ENCODE results near the gene CBLB. TPM values are rescaled to one million over a fixed set of nuclear protein-coding genes. Genes with fewer than 3 reads are reported as not detected.

Gene CBLB
- total RNA-seq, 6 experiments from 2014 or later: 9.4 to 21.4 (median 18.2) TPM

DNA sequence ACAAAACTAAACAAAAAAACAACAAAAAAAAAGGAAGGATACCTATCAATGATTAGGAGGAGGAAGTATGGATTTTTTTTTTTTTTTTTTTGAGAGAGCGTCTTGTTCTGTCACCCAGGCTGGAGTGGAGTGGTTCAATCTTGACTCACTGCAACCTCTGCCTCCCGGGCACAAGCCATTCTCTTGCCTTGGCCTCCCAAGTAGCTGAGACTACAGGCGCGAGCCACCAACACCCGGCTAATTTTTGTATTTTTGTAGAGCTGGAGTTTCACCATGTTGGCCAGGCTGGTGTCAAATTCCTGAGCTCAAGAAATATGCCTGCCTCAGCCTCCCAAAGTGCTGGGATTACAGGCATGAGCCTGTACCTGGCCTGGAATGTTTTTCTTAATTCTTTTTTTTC, 195.8 kb downstream of the CBLB start:
- no peak for DNase-seq
- no peaks in the 10 kb centered on the region for H3K27me3 ChIP-seq
- H3K9me3 ChIP-seq: no peaks in the 10 kb centered on the region
- WGBS (ENCODE audit: insufficient coverage, low coverage, low lambda C conversion rate, missing lambda C conversion rate): 80% methylated on average over 1 of the region's 5 CpGs
- peaks cover 0 to 9% (median 0%) of the 10 kb centered on the region in 4 donors for H3K4me1 ChIP-seq
- no peak for TF ChIP-seq POLR2A (IDR thresholded peaks at IDR 0.05)
- TF ChIP-seq, protein P1, sequence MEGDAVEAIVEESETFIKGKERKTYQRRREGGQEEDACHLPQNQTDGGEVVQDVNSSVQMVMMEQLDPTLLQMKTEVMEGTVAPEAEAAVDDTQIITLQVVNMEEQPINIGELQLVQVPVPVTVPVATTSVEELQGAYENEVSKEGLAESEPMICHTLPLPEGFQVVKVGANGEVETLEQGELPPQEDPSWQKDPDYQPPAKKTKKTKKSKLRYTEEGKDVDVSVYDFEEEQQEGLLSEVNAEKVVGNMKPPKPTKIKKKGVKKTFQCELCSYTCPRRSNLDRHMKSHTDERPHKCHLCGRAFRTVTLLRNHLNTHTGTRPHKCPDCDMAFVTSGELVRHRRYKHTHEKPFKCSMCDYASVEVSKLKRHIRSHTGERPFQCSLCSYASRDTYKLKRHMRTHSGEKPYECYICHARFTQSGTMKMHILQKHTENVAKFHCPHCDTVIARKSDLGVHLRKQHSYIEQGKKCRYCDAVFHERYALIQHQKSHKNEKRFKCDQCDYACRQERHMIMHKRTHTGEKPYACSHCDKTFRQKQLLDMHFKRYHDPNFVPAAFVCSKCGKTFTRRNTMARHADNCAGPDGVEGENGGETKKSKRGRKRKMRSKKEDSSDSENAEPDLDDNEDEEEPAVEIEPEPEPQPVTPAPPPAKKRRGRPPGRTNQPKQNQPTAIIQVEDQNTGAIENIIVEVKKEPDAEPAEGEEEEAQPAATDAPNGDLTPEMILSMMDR (IDR thresholded peaks at IDR 0.05): no peak
- intact Hi-C loops (cut with DNase I): no loop called here
- no peak for ATAC-seq
- peaks cover 0 to 8% (median 8%) of the 10 kb centered on the region in 4 donors for H3K36me3 ChIP-seq
- no peak overlapping the region for H3K27ac ChIP-seq
- no peak overlapping the region for H3K4me3 ChIP-seq

DNA sequence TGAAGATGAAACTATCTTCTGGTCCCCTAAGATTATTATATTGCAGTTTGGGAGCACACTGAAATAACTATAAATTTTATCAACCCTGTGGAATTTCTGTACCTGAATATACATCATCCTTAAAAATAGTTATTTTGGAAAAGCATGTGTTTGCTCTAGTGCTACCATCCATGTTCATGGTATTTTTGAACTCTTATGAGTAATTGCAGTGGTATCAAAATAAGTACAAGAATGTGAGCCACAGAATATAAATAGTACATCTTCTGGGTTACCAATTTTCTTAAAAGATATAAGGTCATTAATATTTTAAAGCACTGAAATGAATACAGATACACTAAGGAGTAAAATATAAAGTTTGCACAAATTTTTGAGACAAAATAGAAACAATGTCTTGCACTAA, 206.5 kb downstream of the CBLB start:
- Histone ChIP-seq H3K36me3 (peaks cover 0 to 10% (median 2%) of the 10 kb centered on the region in 4 donors), H3K27ac (no peak overlapping the region), H3K27me3 (no peaks in the 10 kb centered on the region), H3K4me1 (no peaks in the 10 kb centered on the region), H3K4me3 (no peak overlapping the region), H3K9me3 (no peaks in the 10 kb centered on the region)
- DNase-seq: no peak
- TF ChIP-seq POLR2A (IDR thresholded peaks at IDR 0.05): no peak
- TF ChIP-seq, protein P1 (IDR thresholded peaks at IDR 0.05): no peak
- no peak for ATAC-seq
- intact Hi-C loops (cut with DNase I): no loop called here

DNA sequence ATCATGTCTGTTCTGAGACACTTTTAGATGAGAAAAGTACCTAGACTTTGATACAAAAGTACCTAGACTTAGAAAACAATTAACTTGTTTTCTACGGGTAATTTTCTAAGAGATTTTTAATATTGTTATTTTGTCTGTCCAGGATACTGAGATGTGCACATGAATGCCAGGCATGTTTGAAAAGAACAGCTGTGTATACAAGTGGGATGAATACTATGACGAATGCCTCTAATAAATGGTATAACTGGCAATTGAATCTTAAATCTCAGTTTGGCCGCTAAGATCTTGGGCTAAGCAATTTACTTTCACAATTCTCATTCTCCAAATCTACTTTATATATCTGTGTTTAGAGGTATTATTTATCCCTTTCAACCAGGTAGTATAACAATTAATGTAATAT, 207.4 kb downstream of the CBLB start:
- H3K9me3 ChIP-seq: no peaks in the 10 kb centered on the region
- no peak for TF ChIP-seq POLR2A (IDR thresholded peaks at IDR 0.05)
- TF ChIP-seq, protein P1 (IDR thresholded peaks at IDR 0.05): no peak
- H3K4me3 ChIP-seq: no peak overlapping the region
- 98% methylated on average over 3 of the region's 3 CpGs for WGBS (ENCODE audit: insufficient coverage, low coverage, low lambda C conversion rate, missing lambda C conversion rate)
- H3K36me3 ChIP-seq: peaks cover 0 to 10% (median 0%) of the 10 kb centered on the region in 4 donors
- no peak overlapping the region for H3K27ac ChIP-seq
- H3K4me1 ChIP-seq: peaks cover 0 to 5% (median 0%) of the 10 kb centered on the region in 4 donors
- intact Hi-C loops (cut with DNase I): no loop called here
- ATAC-seq: no peak
- no peaks in the 10 kb centered on the region for H3K27me3 ChIP-seq
- DNase-seq: no peak

DNA sequence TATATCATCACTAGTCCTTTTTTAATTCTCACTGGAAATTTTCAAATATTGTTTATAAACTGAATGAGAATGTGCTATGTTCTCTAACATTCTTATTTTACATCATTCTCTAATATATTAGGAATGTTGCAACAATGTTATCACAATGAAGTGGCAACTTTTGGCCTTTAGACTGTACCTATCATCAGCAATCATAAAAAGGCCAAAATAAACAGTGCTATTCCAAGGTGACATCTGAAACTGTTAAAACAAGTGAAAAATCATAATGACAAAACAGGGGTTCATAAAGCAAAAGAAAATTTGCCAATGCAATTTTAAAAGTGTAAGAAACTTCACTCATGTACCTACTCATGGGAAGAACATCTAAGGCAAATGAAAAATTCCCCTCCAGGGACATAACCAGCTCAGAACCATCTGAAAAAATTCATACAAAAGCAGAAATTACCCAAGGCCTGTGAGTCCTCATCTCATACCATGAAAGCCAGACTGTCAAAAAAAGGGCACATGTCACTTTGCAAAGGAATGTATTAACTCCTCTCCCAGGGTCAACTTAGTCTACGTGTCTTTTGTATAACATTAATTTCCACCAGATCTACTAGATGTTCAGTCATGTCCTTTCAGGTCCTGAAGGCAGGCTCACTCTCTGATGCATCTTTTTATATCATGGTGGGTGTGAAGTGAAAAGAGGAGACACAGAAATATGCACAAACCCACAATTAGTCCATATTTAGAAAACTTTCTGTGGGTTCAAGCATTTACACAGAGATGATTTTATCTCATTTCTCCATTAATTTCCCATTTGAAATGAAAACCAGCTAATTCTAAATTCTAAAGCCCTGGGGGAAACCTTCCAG, 211.9 kb downstream of the CBLB start:
- TF ChIP-seq, protein P1 (IDR thresholded peaks at IDR 0.05): no peak
- TF ChIP-seq POLR2A (IDR thresholded peaks at IDR 0.05): no peak
- no peaks in the 10 kb centered on the region for H3K9me3 ChIP-seq
- intact Hi-C loops (cut with DNase I): no loop called here
- peaks cover 0 to 10% (median 0%) of the 10 kb centered on the region in 4 donors for H3K36me3 ChIP-seq
- DNase-seq (no peak), ATAC-seq (peak in 3 of 4 donors; percentile 33 to 90 (median 59))
- H3K4me3 ChIP-seq: no peak overlapping the region
- peaks cover 0 to 5% (median 0%) of the 10 kb centered on the region in 4 donors for H3K4me1 ChIP-seq
- no peak overlapping the region for H3K27ac ChIP-seq
- WGBS (ENCODE audit: insufficient coverage, low coverage, low lambda C conversion rate, missing lambda C conversion rate): 36% methylated on average over 1 of the region's 1 CpG
- H3K27me3 ChIP-seq: no peaks in the 10 kb centered on the region

All from right lobe of liver (tissue), 6 donors.